Measurements from ENCODE around the gene C7.
A peak's percentile ranks its signal among the peaks of the same experiment; 100 is the strongest.

Gene C7

GRCh38 chr5:40928886-40929448, 19.7 kb downstream of the C7 start:
- no peak for DNase-seq

- no peak for DNase-seq
Measured at GRCh38 chr5:40932766-40933165, 23.5 kb downstream of the C7 start.

- no peak for DNase-seq
Measured at GRCh38 chr5:40937075-40937474, 27.8 kb downstream of the C7 start.

- peak; percentile 8 to 23 for DNase-seq
Measured at GRCh38 chr5:40939753-40940152, 30.5 kb downstream of the C7 start.

- DNase-seq: peak in 1 of 2 experiments; percentile 55
Measured at GRCh38 chr5:40945111-40945510, 35.8 kb downstream of the C7 start.

GRCh38 chr5:40955313-40955712, 46.0 kb downstream of the C7 start:
- no peak for DNase-seq

- no peak for DNase-seq
Measured at GRCh38 chr5:40957048-40957447, 47.8 kb downstream of the C7 start.

- DNase-seq: no peak
Measured at GRCh38 chr5:40958811-40959210, 49.5 kb downstream of the C7 start.

- no peak for DNase-seq
Measured at GRCh38 chr5:40960037-40960436, 50.7 kb downstream of the C7 start.

GRCh38 chr5:40962207-40962955, 53.1 kb downstream of the C7 start:
- no peak for DNase-seq

- DNase-seq: no peak
Measured at GRCh38 chr5:40972434-40972833, 63.1 kb downstream of the C7 start.

GRCh38 chr5:40973364-40974004, 64.2 kb downstream of the C7 start:
- DNase-seq: no peak

- DNase-seq: no peak
Measured at GRCh38 chr5:40976041-40976440, 66.7 kb downstream of the C7 start.

- no peak for DNase-seq
Measured at GRCh38 chr5:40976836-40977235, 67.5 kb downstream of the C7 start.

- DNase-seq: no peak
Measured at GRCh38 chr5:40981420-40981819, 72.1 kb downstream of the C7 start.

- no peak for DNase-seq
Measured at GRCh38 chr5:40983781-40984180, 74.5 kb downstream of the C7 start.

GRCh38 chr5:40984884-40985283, 75.6 kb downstream of the C7 start:
- DNase-seq: no peak

- no peak for DNase-seq
Measured at GRCh38 chr5:40985501-40985900, 76.2 kb downstream of the C7 start.

- no peak for DNase-seq
Measured at GRCh38 chr5:40986666-40987065, 77.4 kb downstream of the C7 start.

- no peak for DNase-seq
Measured at GRCh38 chr5:40987349-40987748, 78.1 kb downstream of the C7 start.

GRCh38 chr5:40988746-40989510, 79.6 kb downstream of the C7 start:
- no peak for DNase-seq

- no peak for DNase-seq
Measured at GRCh38 chr5:40991168-40991980, 82.1 kb downstream of the C7 start.

All from Kasumi-1 (cell line).